Stimulated activated naive CD8-positive, alpha-beta T cell treated with anti-CD3 and anti-CD28 coated beads, Interleukin-15, Interleukin-2, amounts not matched to agents 100 ng/mL and 50 ng/mL, for 24 hours (primary cell): ENCODE data around the gene CTNND2.
"Not testable (repeated sequence)": the region's sequence is repeated elsewhere in the genome, so short reads cannot be mapped to it uniquely, and the experiment has no call there.

Source experiments
- H3K27ac Mint-ChIP-seq: one replicate; pipeline ENCODE4 v1.8.0; 2021; ENCODE audit warnings: mild to moderate bottlenecking, mixed read lengths
- H3K27me3 Mint-ChIP-seq: one replicate; pipeline ENCODE4 v1.8.0; 2021; ENCODE audit warnings: mixed read lengths
- H3K36me3 Mint-ChIP-seq: one replicate; pipeline ENCODE4 v1.8.0; 2021; ENCODE audit warnings: low read depth, mixed read lengths
- H3K4me1 Mint-ChIP-seq: one replicate; pipeline ENCODE4 v1.8.0; 2021; ENCODE audit warnings: low read depth, mixed read lengths
- H3K4me3 Mint-ChIP-seq: one replicate; pipeline ENCODE4 v1.8.0; 2021; ENCODE audit warnings: mild to moderate bottlenecking, mixed read lengths
- H3K9me3 Mint-ChIP-seq: one replicate; pipeline ENCODE4 v1.8.0; 2021; ENCODE audit warnings: mixed read lengths

The CTNND2 gene

DNA sequence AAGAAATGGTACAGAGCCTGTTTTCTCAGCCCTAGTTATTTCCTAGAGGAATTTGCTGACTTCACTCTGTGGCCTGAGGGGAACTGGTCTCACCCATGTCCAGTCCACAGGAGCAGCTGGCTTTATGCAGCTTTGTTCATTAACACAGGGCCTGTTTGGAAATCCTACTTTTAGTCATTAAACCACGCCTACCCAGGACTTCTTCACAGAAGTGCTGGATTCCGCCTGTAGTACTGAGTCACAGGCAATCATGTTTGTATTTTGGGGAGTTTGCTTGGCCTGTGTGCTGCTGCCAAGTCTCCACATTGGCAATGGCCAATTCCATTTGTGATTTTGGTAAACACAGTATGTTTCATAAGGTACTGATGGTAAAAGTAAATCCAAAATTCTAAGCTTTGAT lies 52.8 kb downstream of the CTNND2 start:
- Mint-ChIP-seq H3K27me3 (no peaks in the 10 kb centered on the region), H3K36me3 (no peaks in the 10 kb centered on the region), H3K27ac (no peak overlapping the region), H3K4me1 (no peaks in the 10 kb centered on the region), H3K9me3 (peaks cover 8% of the 10 kb centered on the region), H3K4me3 (no peak overlapping the region)

DNA sequence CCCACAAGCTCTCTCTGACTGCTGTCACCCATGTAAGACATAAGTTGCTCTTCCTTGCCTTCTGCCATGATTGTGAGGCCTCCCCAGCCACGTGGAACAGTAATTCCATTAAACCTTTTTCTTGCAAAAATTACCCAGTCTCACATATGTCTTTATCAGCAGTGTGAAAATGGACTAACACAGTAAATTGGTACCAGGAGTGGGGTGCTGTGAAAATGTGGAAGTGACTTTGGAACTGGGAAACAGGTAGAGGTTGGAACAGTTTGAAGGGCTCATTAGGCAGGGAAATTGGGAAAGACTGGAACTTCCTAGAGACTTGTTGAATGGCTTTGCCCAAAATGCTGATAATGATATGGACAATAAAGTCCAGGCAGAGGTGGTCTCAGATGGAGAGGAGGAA lies 75.7 kb downstream of the CTNND2 start:
- H3K27ac Mint-ChIP-seq, H3K4me1 Mint-ChIP-seq, H3K27me3 Mint-ChIP-seq, H3K36me3 Mint-ChIP-seq, H3K4me3 Mint-ChIP-seq: not testable (repeated sequence)
- peaks cover 28% of the 10 kb centered on the region for H3K9me3 Mint-ChIP-seq

DNA sequence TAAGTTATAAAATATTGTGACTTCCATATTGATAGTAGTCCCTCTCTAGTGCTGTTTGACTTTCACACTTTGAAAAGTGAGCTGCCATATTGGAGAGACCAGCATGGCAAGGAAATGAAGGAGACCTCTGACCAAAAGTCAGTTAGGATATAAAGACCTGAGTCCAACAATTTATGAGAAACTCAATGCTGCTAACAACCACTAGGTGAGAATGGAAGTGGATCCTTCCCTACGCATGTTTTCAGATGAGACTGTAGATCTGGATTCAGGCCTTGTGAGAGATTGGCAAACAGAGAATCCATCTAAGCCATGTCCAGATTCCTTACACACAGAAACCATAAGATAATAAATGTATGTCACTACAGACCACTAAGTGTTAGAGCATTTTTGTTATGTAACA lies 81.6 kb downstream of the CTNND2 start:
- no peak overlapping the region for H3K27ac Mint-ChIP-seq
- H3K4me1 Mint-ChIP-seq: no peaks in the 10 kb centered on the region
- H3K36me3 Mint-ChIP-seq: no peaks in the 10 kb centered on the region
- H3K9me3 Mint-ChIP-seq: peaks cover 5% of the 10 kb centered on the region
- no peaks in the 10 kb centered on the region for H3K27me3 Mint-ChIP-seq
- no peak overlapping the region for H3K4me3 Mint-ChIP-seq

DNA sequence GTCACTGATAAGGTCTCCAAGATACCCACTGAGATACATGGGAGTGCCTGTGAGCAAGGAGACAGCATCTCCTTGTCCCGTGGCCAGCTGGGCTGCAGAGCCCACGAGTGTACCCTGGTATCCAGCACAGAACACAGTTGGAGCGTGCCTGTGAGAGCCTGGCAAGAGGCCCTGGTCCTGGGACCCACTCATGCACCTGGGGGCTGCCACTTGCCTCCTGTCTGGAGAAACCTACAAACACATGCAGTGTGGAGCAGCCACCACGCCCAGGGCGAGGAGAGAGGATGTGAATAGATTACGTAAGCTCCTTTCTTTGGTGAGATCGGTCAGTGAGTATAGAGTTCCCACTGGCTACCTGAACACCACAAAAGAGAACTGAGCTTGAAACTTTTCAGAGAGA lies 88.3 kb downstream of the CTNND2 start:
- Mint-ChIP-seq H3K4me1 (no peaks in the 10 kb centered on the region), H3K36me3 (no peaks in the 10 kb centered on the region), H3K27ac (no peak overlapping the region), H3K27me3 (no peaks in the 10 kb centered on the region), H3K9me3 (no peaks in the 10 kb centered on the region), H3K4me3 (no peak overlapping the region)

DNA sequence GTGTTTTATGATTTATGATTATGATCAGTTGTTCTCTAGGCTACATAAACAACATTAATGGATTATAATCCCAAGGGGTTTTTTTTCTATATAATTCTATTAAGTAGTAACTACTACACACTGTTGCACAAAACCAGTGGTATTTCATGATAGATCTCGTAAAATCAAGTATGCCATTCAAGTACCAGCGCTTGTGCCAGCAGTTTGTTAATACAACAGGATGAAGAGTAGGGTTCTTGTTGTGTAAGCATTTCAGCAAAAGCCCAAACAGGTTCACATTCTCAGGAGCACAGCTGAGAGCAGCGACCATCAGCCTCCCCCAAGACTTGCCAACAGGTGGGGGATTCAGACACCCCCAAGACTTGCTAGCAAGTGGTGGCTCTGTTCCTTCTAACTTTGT lies 88.8 kb downstream of the CTNND2 start:
- Mint-ChIP-seq H3K27me3 (no peaks in the 10 kb centered on the region), H3K4me1 (no peaks in the 10 kb centered on the region), H3K9me3 (no peaks in the 10 kb centered on the region), H3K4me3 (no peak overlapping the region), H3K36me3 (no peaks in the 10 kb centered on the region), H3K27ac (no peak overlapping the region)

DNA sequence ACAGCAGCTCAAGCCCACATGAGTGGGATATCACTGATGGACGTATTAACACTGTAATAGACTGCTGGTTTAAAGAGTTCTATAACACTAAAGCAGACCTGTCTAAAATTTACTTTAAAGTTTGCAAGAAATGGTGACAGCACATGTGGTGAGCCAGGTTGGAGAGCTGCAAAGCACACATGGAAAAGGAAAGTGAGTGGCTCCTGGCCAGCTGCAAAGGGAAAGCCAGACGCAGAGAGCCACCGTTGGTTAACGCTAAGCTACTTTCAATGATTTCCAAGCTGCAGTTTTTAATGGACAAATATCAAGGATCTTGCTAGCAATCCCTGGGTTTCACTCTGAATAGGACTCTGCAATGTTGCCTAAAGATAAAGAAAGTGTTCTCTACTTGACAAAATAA lies 89.9 kb downstream of the CTNND2 start:
- Mint-ChIP-seq H3K36me3 (no peaks in the 10 kb centered on the region), H3K4me1 (no peaks in the 10 kb centered on the region), H3K4me3 (no peak overlapping the region), H3K27me3 (no peaks in the 10 kb centered on the region), H3K27ac (no peak overlapping the region), H3K9me3 (no peaks in the 10 kb centered on the region)

DNA sequence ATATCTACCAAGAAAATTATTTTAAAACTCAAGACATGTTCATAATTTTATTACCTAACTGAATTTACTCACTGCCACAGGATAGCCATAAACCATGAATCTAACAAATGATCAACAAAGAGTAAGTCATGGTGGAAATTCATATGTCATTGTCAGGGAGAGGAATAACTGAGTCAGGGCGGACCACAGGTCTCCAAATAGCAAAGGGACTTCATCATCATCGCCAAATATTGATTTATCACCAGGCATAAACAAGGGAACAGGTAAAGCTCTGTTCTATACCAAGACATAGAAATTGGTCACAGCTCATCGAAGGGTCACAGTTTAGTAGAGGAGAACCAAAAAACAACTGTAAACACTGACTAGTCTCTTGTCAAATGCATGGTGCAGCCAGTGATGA lies 94.8 kb downstream of the CTNND2 start:
- H3K27ac Mint-ChIP-seq: no peak overlapping the region
- H3K4me3 Mint-ChIP-seq: no peak overlapping the region
- H3K9me3 Mint-ChIP-seq: no peaks in the 10 kb centered on the region
- H3K27me3 Mint-ChIP-seq: no peaks in the 10 kb centered on the region
- no peaks in the 10 kb centered on the region for H3K4me1 Mint-ChIP-seq
- H3K36me3 Mint-ChIP-seq: no peaks in the 10 kb centered on the region

DNA sequence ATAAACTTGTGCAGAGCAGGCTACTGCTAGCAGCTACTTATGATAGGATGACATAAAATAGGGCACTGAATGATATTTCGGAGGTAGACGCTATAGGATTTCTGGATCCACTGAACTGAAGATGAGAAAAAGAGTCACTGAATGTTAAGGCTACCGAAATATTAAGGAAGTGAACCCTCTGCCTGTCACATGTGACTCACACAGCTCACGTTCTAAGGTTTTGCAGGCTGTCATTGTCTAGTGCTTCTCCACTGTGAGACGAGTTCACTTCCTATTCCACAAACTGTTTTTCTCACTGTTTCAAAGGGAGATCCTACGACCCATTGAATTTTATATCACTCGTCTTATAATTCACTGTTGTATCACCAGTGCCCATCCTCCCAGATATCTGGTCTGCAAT lies 100.8 kb downstream of the CTNND2 start:
- no peaks in the 10 kb centered on the region for H3K4me1 Mint-ChIP-seq
- H3K27ac Mint-ChIP-seq: no peak overlapping the region
- no peaks in the 10 kb centered on the region for H3K36me3 Mint-ChIP-seq
- no peak overlapping the region for H3K4me3 Mint-ChIP-seq
- no peaks in the 10 kb centered on the region for H3K9me3 Mint-ChIP-seq
- no peaks in the 10 kb centered on the region for H3K27me3 Mint-ChIP-seq

DNA sequence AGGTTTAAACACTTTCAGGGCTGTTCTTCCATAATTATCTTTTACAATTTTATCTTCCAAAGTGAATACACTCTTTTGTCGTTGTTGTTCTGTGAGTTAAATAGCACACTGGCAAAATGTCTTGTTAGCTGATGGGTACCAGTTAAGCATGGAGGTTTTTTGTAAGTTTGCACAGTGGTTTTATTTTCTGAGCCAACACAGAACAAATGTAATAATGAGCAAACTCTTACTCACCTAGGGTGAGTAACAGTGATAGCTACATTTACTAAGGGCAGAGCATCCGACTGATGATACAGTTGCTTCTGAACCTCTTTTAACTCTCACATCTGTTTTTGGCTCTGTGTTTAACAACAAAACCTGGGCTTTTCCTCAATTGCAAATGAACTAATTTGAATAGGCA lies 103.2 kb downstream of the CTNND2 start:
- Mint-ChIP-seq H3K27me3 (no peaks in the 10 kb centered on the region), H3K4me3 (no peak overlapping the region)

DNA sequence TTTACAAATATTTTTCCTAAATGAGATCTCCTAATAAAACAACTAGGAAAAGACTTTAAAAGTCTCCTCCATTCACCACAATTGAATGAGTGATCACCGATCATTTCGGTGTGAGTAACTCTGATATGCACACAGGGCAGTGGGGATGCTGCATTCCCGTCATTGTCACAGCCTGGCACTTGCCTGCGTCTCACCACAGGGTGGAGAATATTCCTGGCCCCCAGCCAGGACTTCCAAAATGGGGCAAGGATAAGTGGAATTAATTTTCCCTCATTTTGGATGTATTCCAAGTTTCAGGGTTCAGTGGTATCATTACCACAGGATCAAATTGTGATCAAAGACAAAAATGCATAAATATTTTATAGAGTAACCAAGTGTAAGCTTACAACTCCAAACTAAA lies 107.1 kb downstream of the CTNND2 start:
- Mint-ChIP-seq H3K4me3 (no peak overlapping the region), H3K36me3 (no peaks in the 10 kb centered on the region), H3K4me1 (no peaks in the 10 kb centered on the region), H3K27me3 (no peaks in the 10 kb centered on the region), H3K27ac (no peak overlapping the region), H3K9me3 (peaks cover 3% of the 10 kb centered on the region)

More for the DNA sequence above, 103.2 kb downstream of the CTNND2 start:
- no peak overlapping the region for H3K27ac Mint-ChIP-seq
- no peaks in the 10 kb centered on the region for H3K36me3 Mint-ChIP-seq
- no peaks in the 10 kb centered on the region for H3K9me3 Mint-ChIP-seq
- no peaks in the 10 kb centered on the region for H3K4me1 Mint-ChIP-seq

DNA sequence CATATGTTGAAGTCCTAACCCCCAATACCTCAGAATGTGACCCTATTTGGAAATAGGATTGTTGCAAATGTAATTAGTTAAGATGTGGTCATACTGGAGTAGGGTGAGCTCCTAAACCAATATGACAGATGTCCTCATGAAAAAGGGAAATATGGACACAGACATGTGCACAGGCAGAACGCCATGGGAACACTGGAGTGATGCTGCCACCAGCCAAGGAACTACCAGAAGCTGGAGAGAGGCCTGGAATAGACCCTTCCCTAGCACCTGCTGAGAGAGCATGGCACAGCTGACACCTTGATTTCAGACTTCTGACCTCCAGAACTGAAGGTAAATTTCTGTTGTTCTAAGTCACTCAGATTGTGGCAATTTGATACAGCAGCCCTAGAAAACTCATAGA lies 110.8 kb downstream of the CTNND2 start:
- Mint-ChIP-seq H3K9me3 (peaks cover 3% of the 10 kb centered on the region), H3K27ac (no peak overlapping the region), H3K4me3 (no peak overlapping the region), H3K36me3 (no peaks in the 10 kb centered on the region), H3K27me3 (no peaks in the 10 kb centered on the region), H3K4me1 (no peaks in the 10 kb centered on the region)

DNA sequence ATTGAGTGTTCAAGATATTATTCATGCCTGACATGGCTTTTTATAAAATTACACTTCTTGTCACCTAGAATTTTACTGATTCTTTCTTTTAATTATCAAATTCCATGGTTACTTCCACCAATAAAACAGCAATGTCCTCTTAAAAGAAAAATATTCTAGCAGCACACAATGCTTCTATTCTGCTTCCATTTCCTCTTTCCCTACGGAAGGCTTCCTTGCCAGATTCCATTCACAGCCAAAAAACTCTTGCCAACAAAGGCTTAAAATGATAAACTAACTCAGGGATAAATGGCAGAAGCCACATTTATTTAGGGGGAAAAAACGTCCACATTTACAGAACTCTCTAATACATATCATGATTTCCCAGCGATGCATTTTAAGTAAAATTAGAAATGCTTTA lies 111.6 kb downstream of the CTNND2 start:
- Mint-ChIP-seq H3K4me3 (no peak overlapping the region), H3K36me3 (no peaks in the 10 kb centered on the region), H3K27me3 (no peaks in the 10 kb centered on the region), H3K27ac (no peak overlapping the region), H3K9me3 (peaks cover 3% of the 10 kb centered on the region), H3K4me1 (no peaks in the 10 kb centered on the region)

DNA sequence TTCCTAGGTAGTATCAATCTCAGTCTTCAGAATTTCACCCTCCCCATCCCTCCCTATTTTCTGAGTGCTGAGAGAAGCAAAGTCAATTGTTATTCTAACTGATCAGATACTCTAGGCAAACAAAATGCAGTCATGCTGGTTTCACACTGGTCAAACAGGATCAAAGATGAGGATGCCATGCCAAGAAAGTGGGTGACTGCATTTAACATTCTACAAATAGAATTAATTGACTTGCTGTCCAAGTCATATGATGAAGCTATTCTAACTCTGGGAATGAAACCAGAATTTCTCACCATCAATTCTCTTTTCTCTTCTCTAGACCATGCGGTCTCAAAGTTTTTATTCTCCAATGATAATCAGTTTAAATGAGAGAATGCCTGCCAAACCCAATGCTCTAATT lies 112.5 kb downstream of the CTNND2 start:
- peaks cover 8% of the 10 kb centered on the region for H3K9me3 Mint-ChIP-seq
- no peaks in the 10 kb centered on the region for H3K27me3 Mint-ChIP-seq
- H3K4me3 Mint-ChIP-seq: no peak overlapping the region
- H3K36me3 Mint-ChIP-seq: no peaks in the 10 kb centered on the region
- no peak overlapping the region for H3K27ac Mint-ChIP-seq
- no peaks in the 10 kb centered on the region for H3K4me1 Mint-ChIP-seq

DNA sequence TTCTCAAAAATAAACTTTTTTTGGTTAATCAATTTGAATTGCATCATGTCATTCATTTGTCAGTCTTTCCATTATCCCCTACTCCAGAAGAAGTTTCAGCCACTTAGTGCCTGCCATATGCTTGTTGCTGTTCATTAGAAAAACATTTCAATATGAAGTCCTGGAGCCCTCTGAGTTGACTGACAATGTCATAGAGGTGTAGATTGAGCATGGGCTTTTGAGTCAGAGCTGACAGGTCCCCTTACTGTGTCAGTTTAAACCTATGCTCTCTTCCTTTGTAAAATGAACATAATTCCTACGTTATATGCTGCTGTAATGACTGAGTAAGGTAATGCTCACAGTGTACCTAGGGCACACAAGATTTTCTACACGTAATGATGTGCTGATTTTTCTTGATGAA lies 114.0 kb downstream of the CTNND2 start:
- Mint-ChIP-seq H3K27me3 (no peaks in the 10 kb centered on the region), H3K36me3 (no peaks in the 10 kb centered on the region), H3K9me3 (peaks cover 9% of the 10 kb centered on the region), H3K4me1 (no peaks in the 10 kb centered on the region), H3K4me3 (no peak overlapping the region), H3K27ac (no peak overlapping the region)

DNA sequence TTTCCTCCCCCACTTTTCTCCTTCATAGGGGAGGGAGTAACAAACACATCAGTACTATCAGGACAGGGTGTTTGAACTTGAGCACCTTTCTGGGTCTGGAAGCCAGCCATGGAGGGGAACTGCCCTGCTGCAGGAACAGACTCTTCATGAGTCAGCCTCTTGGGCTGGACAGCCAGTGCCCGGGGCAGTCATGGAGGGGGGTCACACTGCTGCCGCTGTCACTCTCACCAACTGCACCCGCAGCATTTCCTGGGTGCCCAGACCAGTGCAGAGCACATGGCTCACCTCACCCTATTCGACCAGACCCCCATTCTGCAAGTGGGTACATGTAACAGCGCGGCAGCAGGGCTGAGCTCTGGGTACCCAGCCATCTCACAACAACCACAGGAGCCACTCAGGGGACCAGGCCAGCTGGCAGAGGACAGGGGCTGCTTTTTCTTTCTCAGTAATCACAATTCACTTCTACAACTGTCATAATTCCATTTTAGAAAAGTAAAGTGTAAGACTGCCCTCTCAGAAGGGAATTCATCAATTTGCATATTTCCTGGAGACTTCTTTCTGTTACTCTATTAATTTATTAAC lies 118.4 kb downstream of the CTNND2 start:
- Mint-ChIP-seq H3K27ac (no peak overlapping the region), H3K36me3 (no peaks in the 10 kb centered on the region), H3K4me1 (no peaks in the 10 kb centered on the region), H3K4me3 (no peak overlapping the region), H3K27me3 (no peaks in the 10 kb centered on the region), H3K9me3 (peaks cover 13% of the 10 kb centered on the region)

DNA sequence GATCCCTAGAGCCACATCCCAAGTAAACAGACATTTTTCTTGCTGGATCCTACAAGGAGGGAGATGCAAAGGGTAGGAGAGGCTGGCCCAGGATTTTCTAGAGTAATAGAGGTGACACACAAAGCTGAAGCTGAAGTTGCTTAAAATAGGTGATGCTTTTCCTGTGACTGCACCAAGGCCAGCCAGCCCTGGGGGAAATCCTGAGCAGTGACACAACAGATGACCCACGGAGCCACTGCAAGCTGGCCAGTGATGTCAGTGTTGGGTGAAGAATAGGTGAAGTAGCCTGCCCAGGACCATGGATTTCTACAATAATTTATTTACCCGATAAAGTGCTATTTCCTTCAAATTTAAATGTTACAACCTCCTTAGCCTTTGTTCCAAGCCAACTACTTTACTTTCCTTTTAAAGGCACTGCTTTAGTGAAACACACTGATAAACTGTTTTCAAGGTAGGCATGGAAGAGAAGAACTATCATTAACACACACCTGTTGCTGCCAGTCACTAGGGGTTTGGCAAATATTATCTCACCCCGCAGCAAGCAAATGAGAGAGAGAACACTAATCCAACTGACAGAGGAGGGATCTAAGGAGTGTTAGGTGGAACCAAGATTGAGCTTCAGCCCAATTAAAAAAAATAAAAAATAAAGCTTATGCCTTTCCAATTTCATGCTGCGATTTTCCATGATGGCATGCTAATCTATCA lies 123.5 kb downstream of the CTNND2 start:
- no peak overlapping the region for H3K4me3 Mint-ChIP-seq
- H3K36me3 Mint-ChIP-seq: no peaks in the 10 kb centered on the region
- H3K4me1 Mint-ChIP-seq: no peaks in the 10 kb centered on the region
- peaks cover 8% of the 10 kb centered on the region for H3K9me3 Mint-ChIP-seq
- no peaks in the 10 kb centered on the region for H3K27me3 Mint-ChIP-seq
- H3K27ac Mint-ChIP-seq: no peak overlapping the region
